NB4 (cell line): Measurements from ENCODE around the gene CCDC88C.

Experiments
- DNase-seq: peaks from one replicate; pipeline ENCODE4 v3.0.0; 2010; ENCODE audit warnings: low read depth
- H3K4me3 ChIP-seq: one replicate; pipeline ENCODE4 v1.5.1; 2011; ENCODE audit warnings: mild to moderate bottlenecking, low read depth, low read length, moderate library complexity
- CTCF ChIP-seq: IDR thresholded peaks from one replicate; pipeline ENCODE4 v1.5.1; 2012; ENCODE audit warnings: low read depth, low read length
- MAX ChIP-seq: IDR thresholded peaks from 2 replicates; pipeline ENCODE4 v1.6.1; 2011; ENCODE audit warnings: low read depth, low read length
- MYC ChIP-seq: IDR thresholded peaks from 2 replicates; pipeline ENCODE4 v1.6.1; 2011; ENCODE audit warnings: low read depth, low read length
- POLR2A ChIP-seq: IDR thresholded peaks from 2 replicates; pipeline ENCODE4 v1.6.1; 2011; ENCODE audit warnings: mild to moderate bottlenecking; ENCODE audit not compliant: insufficient read length; ENCODE audit errors: extremely low read depth

The CCDC88C gene

GRCh38 chr14:91348845-91349465, 68.7 kb downstream of the CCDC88C start:
- H3K4me3 ChIP-seq, result no peak overlapping the region
- no peak for DNase-seq
- no peak for TF ChIP-seq POLR2A
- no peak for TF ChIP-seq CTCF
- TF ChIP-seq MAX, result no peak
- no peak for TF ChIP-seq MYC

DNA sequence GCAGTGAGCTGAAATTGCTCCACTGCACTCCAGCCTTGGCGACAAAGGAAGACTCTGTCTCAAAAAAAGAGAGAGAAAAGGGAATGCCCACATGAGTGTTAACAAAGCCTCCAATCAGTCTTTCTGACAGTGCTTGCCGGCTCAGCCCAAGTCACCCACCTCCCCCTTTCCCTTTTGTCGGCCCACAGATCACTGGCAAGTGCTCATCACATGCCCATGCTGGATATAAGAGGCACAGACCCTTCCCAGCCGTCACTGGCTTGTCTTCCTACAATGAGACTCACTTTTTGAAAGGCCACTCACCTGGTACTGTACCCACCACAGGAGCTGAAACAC, 70.8 kb downstream of the CCDC88C start:
- no peak overlapping the region for H3K4me3 ChIP-seq

GRCh38 chr14:91344096-91344495, 73.5 kb downstream of the CCDC88C start:
- no peak overlapping the region for H3K4me3 ChIP-seq
- DNase-seq, result peak; percentile 60
- TF ChIP-seq MAX, result no peak
- no peak for TF ChIP-seq CTCF
- TF ChIP-seq MYC, result no peak
- TF ChIP-seq POLR2A, result no peak

More for the DNA sequence above, 70.8 kb downstream of the CCDC88C start:
- TF ChIP-seq MAX (no peak), CTCF (no peak), MYC (no peak), POLR2A (no peak)
- no peak for DNase-seq

DNA sequence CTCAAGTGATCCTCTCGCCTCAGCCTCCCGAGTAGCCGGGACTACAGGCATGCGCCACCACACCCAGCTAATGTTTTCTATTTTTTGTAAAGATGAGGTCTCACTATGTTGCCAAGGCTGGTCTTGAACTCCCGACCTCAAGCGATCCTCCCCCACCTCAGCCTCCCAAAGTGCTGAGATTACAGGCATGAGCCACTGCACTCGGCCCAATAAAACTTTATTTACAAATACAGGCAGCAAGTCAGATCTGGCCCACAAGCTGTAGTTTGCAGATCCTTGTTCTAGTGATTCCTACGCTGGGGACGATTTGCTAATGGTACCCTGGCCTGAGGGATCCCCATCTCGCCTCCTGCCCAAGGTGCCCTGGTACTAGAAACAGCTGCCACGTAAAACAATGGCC, 74.6 kb downstream of the CCDC88C start:
- DNase-seq, result no peak
- H3K4me3 ChIP-seq, result no peak overlapping the region
- no peak for TF ChIP-seq MAX
- TF ChIP-seq MYC, result no peak
- TF ChIP-seq POLR2A, result no peak
- no peak for TF ChIP-seq CTCF

DNA sequence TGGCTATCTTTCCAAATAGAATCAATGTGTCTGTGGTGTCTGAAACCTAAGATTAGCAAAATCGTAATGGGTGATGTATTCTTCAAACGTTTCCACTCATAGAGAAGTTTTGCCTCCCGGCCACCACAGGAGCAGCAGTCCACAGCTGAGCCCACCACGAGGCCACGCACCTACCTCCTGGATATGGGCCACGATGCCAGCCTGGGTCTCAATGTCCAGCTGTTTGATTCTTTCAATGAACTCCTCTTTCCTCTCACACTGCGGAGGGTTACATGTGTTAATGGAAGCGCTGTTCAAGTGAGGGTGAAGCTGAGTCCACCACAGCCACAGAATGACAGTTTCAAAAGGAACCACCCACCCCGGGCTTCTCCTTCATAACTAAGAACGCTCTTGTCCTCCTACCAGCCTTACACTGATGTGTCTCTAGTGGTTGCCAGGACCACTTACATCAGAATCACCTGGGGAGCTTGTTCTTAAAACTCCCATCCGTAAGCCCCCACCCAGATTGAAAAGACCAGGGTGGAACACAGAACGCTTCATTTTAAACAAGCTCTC, 75.3 kb downstream of the CCDC88C start:
- H3K4me3 ChIP-seq, result no peak overlapping the region
- DNase-seq, result no peak
- TF ChIP-seq MAX, result no peak
- TF ChIP-seq CTCF, result no peak
- TF ChIP-seq POLR2A, result no peak

GRCh38 chr14:91341751-91342154, 75.9 kb downstream of the CCDC88C start:
- H3K4me3 ChIP-seq, result no peak overlapping the region
- TF ChIP-seq MYC, result no peak
- DNase-seq, result no peak
